Activated CD8-positive, alpha-beta memory T cell treated with anti-CD3 and anti-CD28 coated beads, Interleukin-2, amount 50 U/mL, for 1 hour (primary cell): ENCODE measurements around the gene CTAGE8.
"Not testable (repeated sequence)": the region's sequence is repeated elsewhere in the genome, so short reads cannot be mapped to it uniquely, and the experiment has no call there.

Experiments used
- DNase-seq: peaks from one replicate; pipeline ENCODE4 v3.0.0-alpha.2; 2020; ENCODE audit errors: extremely low read depth

CTAGE8 gene

DNA sequence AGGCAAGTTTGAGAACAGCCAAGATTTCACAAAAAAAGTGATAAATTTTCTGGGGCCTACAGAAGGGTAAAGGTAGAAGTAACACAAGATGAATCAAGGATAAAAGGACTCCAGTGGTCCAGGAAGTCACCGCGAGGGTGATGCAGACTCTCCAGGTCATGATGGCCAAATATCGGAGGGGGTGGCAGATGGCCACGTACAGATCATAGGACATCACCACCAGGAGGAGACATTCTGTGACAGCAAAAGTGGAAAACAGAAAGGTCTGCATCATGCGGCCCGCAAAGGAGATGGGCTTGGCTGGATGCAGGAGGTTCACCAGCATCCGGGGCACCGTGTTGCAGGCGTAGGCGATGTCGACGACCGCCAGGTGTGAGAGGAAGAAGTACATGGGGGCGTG lies 10.0 kb downstream of the CTAGE8 start:
- DNase-seq: not testable (repeated sequence)

DNA sequence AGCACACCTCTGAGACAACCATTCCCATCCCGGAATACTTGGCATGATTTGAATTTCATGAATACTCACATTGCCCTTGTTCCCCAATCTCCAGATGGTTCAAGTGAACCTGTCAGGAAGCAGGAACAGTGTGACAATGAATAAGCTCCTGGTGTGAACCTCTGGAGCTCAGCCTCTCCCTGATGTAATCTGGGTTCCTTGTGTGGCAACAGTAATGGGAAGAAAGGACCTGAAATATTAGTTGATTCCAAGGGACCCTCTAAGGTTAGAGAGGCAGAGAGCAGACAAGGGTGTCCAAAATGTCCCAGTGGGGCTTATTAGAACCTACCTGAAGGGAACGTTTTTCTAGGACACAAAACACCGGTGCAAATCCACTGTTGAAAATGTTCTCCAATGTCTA lies 13.0 kb downstream of the CTAGE8 start:
- DNase-seq: no peak

DNA sequence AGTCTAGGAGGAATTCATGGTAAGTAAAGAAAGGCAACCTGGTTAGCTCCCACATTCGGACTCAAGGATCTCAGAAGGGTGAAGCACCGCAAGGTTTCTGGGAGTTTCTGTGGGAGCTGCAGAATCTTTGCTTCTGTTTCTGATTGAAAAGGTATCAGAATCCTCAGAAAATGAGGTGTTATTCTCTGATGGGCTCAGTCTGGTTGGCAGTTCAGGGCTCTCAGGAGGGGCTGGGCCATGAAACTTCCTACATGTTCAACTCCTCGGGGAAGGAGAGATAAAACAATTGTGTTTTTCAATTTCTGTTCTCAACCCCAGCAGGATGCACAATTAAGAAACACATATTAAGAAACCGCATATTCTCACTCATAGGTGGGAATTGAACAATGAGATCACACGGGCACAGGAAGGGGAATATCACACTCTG lies 13.6 kb downstream of the CTAGE8 start:
- DNase-seq: no peak

DNA sequence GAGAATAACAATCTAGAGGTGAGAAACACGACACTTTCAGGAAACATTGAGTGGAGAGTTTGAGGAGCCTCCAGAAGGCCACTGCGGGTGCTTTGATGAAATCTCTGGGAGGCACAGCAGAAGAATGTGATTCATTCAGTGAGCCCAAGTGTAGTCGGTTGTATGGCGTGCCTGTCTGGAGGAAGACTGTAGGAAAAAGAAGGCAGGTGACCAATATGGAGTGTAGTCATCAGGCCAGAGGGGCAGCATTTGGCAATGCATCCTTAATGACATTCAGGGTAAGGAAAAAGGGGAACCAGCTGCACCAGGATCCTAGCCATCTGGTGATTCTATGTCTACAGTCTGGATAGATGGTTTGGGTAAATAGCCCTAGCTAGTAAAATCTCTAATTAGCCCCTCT lies 16.8 kb downstream of the CTAGE8 start:
- not testable (repeated sequence) for DNase-seq

DNA sequence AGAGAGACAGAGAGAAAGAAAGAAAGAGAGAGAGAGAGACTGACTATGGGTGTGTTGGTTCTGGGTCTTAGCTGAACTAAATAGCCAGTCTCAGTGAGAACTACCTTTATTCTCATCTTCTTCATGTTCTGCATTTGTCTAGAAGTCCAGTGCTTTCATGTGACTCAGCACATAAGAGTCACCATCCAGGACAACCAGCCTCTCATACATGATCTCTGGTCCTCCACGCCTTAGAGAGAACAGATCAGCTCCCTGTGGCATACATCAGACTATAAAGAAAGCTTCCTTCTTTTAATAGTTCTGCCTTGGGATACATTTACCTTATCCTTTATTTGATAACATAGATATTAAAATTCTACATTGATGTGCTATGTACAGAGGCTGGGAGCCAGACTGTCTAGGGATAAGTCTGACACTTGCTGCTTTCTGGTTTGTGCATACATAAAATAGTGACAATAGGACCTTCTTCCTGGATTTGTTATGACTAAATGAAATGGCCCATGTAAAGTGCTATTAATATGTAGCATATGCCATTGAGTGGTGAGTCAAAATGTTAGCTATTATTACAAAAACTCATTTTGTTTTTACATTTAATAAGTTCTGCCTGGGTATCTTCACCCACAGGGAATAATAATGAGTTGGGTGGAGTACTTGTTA lies 21.3 kb downstream of the CTAGE8 start:
- not testable (repeated sequence) for DNase-seq

DNA sequence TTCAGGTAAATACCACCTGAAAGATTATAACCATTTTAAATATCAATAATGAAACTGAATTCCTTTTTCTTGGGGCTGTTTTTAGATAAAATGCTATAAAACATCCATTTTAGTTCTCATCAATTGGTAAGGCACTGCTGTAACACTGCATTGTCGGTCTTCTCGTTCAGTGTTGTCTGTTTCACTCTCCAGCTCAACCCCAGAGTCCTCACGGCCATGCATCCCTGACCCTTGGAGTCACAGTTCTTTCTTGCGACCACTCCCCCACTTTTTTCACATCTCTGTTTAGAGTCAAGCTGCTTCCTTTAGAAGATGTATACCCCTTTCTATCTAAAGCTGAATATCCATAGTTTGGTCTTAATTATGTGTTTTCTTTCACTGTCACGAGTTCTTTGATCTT lies 22.1 kb downstream of the CTAGE8 start:
- not testable (repeated sequence) for DNase-seq

DNA sequence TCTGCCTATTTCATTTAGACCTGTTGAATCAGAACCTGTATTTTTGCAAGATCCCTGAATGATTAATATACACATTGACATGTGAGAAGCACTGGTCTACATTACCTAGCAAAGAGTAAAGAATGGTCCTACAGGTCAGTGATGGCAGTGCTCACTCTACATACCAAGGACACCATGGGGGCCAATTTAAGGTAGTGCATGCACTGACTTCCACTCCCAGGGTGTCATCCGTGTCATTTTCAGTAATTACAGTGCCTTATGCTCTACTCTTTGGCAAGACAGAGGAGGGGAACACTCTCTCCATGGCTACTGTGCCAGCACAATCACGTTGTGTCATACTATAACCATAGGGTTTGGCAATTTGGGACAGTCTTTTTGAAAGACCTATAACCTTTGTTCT lies 23.7 kb downstream of the CTAGE8 start:
- DNase-seq: not testable (repeated sequence)

DNA sequence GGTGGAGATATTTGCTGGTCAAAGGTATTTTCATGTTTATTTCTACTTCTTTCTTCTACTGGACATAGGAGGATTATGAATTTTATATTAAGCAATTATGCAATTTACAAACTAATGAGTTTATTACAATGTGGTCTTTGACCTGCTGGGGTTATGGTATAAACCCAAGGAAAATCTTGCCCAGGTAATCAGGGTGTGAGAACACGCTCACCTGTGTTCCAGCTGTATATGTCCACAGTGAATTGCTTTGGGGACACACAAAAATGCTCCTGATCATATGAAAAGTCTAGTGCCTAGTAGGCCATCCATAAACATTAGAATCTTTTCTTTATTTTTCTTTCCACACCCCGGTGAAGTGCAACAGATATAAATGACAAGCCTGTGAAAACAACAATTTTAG lies 29.7 kb downstream of the CTAGE8 start, which contains the start of gene OR2A42:
Gene OR2A42 (minus strand): TSS at position 241 of the 400 bp plus-strand sequence. CDS start 6,762 bp downstream, outside the sequence.
- not testable (repeated sequence) for DNase-seq

DNA sequence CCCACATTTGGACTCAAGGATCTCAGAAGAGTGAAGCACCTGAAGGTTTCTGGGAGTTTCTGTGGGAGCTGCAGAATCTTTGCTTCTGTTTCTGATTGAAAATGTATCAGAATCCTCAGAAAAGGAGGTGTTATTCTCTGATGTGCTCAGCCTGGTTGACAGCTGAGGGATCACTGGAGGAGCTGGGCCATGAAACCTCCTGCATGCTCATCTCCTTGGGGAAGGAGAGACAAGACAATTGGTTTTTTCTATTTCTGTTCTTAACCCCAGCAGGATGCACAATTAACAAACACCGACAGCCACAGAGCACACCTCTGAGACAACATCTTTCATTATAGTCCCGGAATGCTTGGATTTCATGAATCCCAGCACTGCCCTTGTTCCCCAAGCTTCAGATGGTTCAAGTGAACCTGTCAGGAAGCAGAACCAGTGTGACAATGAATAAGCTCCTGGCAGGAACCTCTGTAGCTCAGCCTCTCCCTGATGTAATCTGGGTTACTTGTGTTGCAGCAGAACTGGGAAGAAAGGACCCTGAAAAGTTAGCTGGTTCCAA lies 30.5 kb downstream of the CTAGE8 start:
- not testable (repeated sequence) for DNase-seq

DNA sequence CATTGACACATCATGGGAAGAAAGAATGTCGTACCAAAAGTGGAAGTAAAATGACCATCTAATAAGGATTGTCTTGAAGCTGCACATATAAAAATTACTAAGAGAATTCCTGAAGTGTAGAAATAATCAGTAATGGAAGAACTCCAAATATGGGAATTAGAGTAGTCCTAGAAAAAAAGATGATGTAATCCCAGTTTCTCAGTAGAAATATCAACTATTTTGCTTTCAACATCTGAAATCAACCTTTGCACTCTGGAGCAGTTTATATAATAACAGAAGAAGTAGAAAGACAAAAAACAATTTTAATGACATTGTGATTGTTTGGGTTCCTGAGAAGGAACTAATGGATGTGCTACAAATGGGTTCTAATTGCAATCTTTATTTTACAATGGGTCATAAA lies 36.0 kb downstream of the CTAGE8 start:
- not testable (repeated sequence) for DNase-seq

DNA sequence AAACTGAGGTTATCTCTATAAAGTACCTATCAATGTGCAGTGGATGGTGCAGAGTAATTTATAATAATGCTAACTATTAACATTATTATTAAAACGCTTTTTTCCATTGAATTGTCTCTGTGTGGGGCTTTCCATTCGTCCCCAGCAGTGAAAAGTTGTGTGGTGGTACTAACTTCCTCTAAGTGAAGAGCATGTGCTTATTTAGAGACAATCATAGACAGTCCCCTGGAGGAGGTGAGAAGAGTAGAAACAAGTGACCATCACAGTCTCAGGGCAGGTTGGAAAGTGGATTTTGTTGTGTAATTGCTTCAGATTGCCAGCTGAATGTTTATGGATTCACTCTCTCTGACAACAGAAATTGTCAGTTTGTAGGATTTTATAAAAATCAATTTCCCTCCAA lies 38.1 kb downstream of the CTAGE8 start:
- not testable (repeated sequence) for DNase-seq

DNA sequence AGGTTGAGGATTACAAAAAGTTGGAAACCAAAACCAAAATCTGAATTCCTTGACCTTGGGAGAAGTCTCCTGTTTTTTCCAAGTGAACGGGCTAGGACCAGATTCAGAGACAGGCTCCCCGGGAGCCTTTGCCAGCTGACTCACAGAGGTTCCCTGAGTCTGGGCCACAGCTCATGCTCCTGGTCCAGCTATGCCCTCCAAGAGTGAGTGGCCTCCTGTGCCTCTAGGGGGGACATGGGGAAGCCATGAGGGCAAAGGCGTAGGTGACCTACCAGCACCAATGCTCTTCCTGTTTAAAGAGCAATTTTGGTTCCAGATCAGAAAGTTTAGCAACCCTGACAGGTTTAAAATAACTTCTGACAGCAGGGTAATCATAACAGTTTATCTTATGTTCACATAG lies 40.3 kb downstream of the CTAGE8 start:
- DNase-seq: not testable (repeated sequence)

DNA sequence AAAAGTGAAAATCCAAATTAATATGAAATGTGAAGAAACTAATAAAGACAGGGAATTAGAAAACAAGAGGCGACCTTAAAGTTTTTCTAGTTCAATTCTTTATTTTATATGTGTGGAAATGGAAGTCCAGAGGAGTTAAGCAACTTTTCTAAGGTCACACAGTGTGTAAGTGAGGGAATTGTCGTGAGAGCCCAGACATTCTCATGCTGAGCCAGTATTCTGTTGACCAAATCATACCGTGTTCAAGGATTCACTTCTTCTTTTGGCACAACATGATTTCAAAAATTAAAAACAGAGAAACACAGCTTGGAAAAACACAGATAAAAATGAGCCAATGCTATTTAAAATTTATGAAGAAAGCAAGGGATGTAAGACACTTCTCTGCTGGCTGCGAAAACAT lies 42.2 kb downstream of the CTAGE8 start:
- DNase-seq: not testable (repeated sequence)

DNA sequence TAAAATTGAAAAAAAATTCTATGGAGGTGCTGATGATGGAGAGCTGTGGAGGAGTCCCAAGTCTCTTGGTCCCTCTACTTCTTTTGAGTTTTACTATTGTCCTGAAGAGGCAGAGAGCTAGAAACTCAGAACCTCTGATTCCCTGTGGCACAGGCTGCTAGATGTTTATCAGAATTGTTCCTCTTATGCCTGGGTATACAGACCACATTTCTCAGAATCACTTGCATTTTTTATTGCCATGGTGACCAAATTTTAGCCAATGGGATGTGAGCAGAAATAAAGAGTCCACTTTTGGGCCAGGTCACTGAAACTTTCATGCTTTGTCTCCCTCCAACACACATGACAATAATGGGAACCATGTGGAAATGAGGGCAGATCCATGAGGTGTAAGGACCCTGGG lies 45.4 kb downstream of the CTAGE8 start:
- DNase-seq: not testable (repeated sequence)

DNA sequence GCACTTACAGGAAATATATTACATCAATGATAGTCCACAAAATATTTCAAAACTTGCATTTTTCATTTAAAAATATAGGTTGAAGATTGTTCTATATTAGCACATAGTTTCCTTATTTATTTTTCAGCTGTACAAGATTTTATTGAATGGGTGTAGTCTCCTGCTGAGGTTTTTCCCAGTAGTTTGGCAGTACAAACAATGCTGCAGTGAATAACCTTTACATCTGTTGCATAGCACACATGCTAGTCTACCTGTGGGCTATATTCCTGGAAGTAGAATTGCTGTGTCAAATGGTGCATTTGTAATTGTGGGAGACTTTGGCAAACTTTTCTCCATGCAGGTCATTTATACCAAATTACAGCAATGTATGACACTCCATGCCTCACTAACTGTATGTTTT lies 48.6 kb downstream of the CTAGE8 start:
- DNase-seq: not testable (repeated sequence)

DNA sequence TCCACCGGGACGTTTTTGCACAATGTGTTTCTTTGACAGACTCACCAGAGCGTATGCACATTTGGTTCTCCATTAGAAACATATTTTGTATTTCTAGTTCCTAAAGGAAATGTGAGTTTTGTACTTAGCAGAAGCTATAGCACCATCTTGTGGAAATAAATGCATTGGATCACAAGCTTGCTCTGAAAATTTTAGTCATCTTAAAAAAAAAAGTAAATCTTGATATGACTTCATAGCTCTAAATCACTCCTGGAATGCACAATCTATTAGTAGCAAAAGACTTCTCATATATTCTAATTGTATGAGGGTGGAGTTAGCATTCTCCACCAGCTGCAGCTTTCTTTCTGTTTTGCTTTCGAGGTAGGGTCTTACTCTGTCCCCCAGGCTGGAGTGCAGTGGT lies 49.9 kb downstream of the CTAGE8 start:
- DNase-seq: not testable (repeated sequence)

DNA sequence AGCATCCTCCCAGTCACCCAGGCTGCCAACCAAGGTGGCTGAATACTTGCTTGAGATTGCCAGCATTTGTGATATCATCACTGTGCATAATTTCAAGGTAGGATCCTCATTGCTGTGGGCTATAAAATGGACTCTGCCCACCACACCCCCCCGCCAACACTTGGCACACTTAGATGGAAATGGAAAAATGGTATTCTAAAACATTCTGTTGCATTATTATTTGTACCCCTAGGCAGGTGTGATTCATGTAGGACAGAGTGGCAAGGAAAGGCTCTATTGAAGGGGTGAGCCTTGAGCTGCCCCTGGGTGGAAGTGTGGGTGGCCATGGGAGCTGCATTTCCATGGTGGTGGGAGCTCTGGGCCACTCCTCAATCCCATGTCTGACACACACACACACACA lies 50.5 kb downstream of the CTAGE8 start:
- DNase-seq: not testable (repeated sequence)

DNA sequence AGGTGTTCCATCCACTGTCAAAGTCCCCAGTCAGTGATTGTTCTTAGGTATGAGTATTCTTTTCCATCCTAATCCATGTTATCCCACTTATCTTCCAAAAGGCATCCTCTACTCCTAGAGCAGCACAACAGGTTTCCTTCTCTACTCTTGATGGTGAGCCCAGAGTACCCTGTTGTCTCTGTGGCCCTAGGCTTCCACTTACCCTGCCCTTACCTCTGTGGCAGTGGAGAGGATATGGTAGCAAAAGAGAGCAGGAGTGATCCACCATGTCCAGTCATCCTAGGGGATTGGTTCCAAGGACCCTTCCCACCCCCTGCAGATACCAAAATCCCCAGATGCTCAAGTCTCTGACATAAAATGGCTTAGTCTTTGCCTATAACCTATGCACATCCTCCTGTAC lies 51.9 kb downstream of the CTAGE8 start:
- not testable (repeated sequence) for DNase-seq
